CD8-positive, alpha-beta memory T cell (primary cell): ENCODE measurements around the gene LGI2. TPM values are rescaled to one million over a fixed set of nuclear protein-coding genes. Genes with fewer than 3 reads are reported as not detected.

Source experiments
- CTCF ChIA-PET: fragments of 350-600 bp; sonication (Branson Sonifier 250); formaldehyde crosslinking; loops from one replicate; lab custom pipeline; 2021; ENCODE audit warnings: antibody characterized with exemption; lab: Charles Lee
- POLR2A ChIA-PET: fragments of 350-600 bp; sonication (Branson Sonifier 250); formaldehyde crosslinking; loops from one replicate; lab custom pipeline; 2021; ENCODE audit warnings: antibody characterized with exemption; lab: Charles Lee
- DNase-seq, 5 donors: peaks; one replicate each; pipeline versions ENCODE4 v3.0.0 to v3.0.0-alpha.2; 2020 to 2022; ENCODE audit warnings: mixed read lengths in 1 of 5
- H3K27ac ChIP-seq: one replicate; pipeline ENCODE4 v1.7.0; 2013; ENCODE audit warnings: low read depth, mild to moderate bottlenecking, low read length, moderate library complexity
- H3K27me3 ChIP-seq: 2 replicates; pipeline ENCODE4 v1.7.0; 2013; ENCODE audit warnings: low read length, mild to moderate bottlenecking; ENCODE audit not compliant: insufficient read depth, poor library complexity, severe bottlenecking
- H3K36me3 ChIP-seq: 2 replicates; pipeline ENCODE4 v1.7.0; 2013; ENCODE audit warnings: mild to moderate bottlenecking, low read length, moderate library complexity; ENCODE audit not compliant: insufficient read depth
- H3K4me1 ChIP-seq: 2 replicates; pipeline ENCODE4 v1.7.0; 2013; ENCODE audit warnings: mild to moderate bottlenecking, low read length, moderate library complexity; ENCODE audit not compliant: insufficient read depth
- H3K4me3 ChIP-seq: 2 replicates; pipeline ENCODE4 v1.7.0; 2013; ENCODE audit warnings: mild to moderate bottlenecking, low read length
- H3K9me3 ChIP-seq: 2 replicates; pipeline ENCODE4 v1.7.0; 2013; ENCODE audit warnings: mild to moderate bottlenecking, low read length
- H3K27ac Mint-ChIP-seq, 8 donors: one replicate each; pipeline ENCODE4 v1.8.0; 2020 to 2021; ENCODE audit warnings: mixed read lengths in 8 of 8, mild to moderate bottlenecking in 6 of 8, inconsistent platforms in 3 of 8, moderate library complexity in 3 of 8
- H3K27me3 Mint-ChIP-seq, 2 donors: one replicate each; pipeline ENCODE4 v1.8.0; 2020 to 2021; ENCODE audit warnings: mixed read lengths in 2 of 2, mild to moderate bottlenecking in 1 of 2, moderate library complexity in 1 of 2
- H3K36me3 Mint-ChIP-seq, 3 donors: one replicate each; pipeline ENCODE4 v1.8.0; 2020 to 2021; ENCODE audit warnings: mixed read lengths in 3 of 3, inconsistent platforms in 1 of 3, mild to moderate bottlenecking in 1 of 3
- H3K4me1 Mint-ChIP-seq, 3 donors: one replicate each; pipeline ENCODE4 v1.8.0; 2020 to 2021; ENCODE audit warnings: mixed read lengths in 3 of 3, inconsistent platforms in 1 of 3, mild to moderate bottlenecking in 1 of 3
- H3K4me3 Mint-ChIP-seq, 7 donors: one replicate each; pipeline ENCODE4 v1.8.0; 2020 to 2021; ENCODE audit warnings: mixed read lengths in 7 of 7, mild to moderate bottlenecking in 6 of 7, moderate library complexity in 4 of 7, inconsistent platforms in 2 of 7
- H3K9me3 Mint-ChIP-seq, 5 donors: one replicate each; pipeline ENCODE4 v1.8.0; 2020 to 2022; ENCODE audit warnings: mixed read lengths in 5 of 5, mild to moderate bottlenecking in 3 of 5, moderate library complexity in 2 of 5, inconsistent platforms in 1 of 5
- polyA plus RNA-seq: library from polyadenylated mRNA; unstranded; fragments of 300-500 nt; fragmentation: Illumina TruSeq; gene quantifications from one replicate; pipeline ENCODE4 v1.2.3, GENCODE V29; 2021
- total RNA-seq, 2 experiments: library from RNA; stranded (reverse); gene quantifications; one replicate each; pipeline ENCODE4 v1.2.3, GENCODE V29; 2021

The LGI2 gene
- total and polyA plus RNA-seq, 3 experiments from 2014 or later: not detected

- Mint-ChIP-seq H3K36me3 (no peaks in the 10 kb centered on the region), H3K9me3 (peaks cover 0 to 7% (median 0%) of the 10 kb centered on the region in 5 donors), H3K27ac (no peak overlapping the region), H3K27me3 (peaks cover 27 to 50% of the 10 kb centered on the region in 2 donors), H3K4me3 (no peak overlapping the region), H3K4me1 (peaks cover 4 to 6% (median 5%) of the 10 kb centered on the region in 3 donors)
- peaks cover 9% of the 10 kb centered on the region for H3K27me3 ChIP-seq
- H3K36me3 ChIP-seq: no peaks in the 10 kb centered on the region
- ChIA-PET POLR2A (no interaction called here), CTCF (no interaction called here)
- no peak overlapping the region for H3K27ac ChIP-seq
- H3K4me1 ChIP-seq: no peaks in the 10 kb centered on the region
- H3K4me3 ChIP-seq: no peak overlapping the region
- H3K9me3 ChIP-seq: no peaks in the 10 kb centered on the region
- DNase-seq: no peak
These were observed 2.8 kb upstream of the LGI2 start for GRCh38 chr4:25033526-25033925.

- no peak for DNase-seq
- Mint-ChIP-seq H3K27me3 (peaks cover 31 to 63% of the 10 kb centered on the region in 2 donors), H3K9me3 (peaks cover 0 to 7% (median 0%) of the 10 kb centered on the region in 5 donors), H3K4me1 (peaks cover 4 to 6% (median 5%) of the 10 kb centered on the region in 3 donors), H3K36me3 (no peaks in the 10 kb centered on the region), H3K4me3 (no peak overlapping the region), H3K27ac (no peak overlapping the region)
- POLR2A ChIA-PET: no interaction called here
- H3K27me3 ChIP-seq: peaks cover 9% of the 10 kb centered on the region
- H3K27ac ChIP-seq: no peak overlapping the region
- no peaks in the 10 kb centered on the region for H3K36me3 ChIP-seq
- CTCF ChIA-PET: interaction anchor here (1.2 kb wide), 1 partner anchor 13 kb away, joined by 3 read pairs; no protein-coding TSS in a partner anchor
- H3K4me3 ChIP-seq: no peak overlapping the region
- no peaks in the 10 kb centered on the region for H3K9me3 ChIP-seq
- H3K4me1 ChIP-seq: no peaks in the 10 kb centered on the region
These were observed 1.4 kb upstream of the LGI2 start for GRCh38 chr4:25032126-25032525.

DNA sequence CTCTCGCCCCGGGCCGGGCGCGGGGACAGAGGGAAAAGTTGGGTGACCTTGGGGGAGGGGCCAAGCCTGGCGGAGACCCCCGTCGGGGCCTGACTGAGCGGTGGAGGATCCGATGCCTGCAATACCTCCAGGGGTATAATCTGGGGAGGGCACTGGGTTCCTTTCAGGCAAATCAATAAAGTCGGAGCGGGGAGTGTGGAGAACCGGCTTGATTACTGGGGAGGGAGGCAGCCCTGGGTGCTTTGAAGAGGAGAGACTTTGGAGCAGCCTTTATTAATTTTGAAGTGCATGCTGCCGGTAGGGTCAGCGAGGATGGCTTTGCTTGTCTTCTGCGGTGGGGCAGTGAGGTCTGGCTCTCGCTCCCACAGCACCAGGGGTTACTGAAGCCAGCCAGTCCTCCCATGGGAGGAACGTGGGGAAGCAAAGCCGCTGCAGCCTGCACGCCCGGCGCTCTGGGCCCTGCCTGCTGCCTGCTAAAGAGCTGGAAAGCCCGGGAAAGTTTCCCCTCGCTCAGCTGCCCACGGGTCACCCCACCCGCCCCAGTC lies 403 bp upstream of the LGI2 start:
- H3K9me3 ChIP-seq: no peaks in the 10 kb centered on the region
- POLR2A ChIA-PET: no interaction called here
- peaks cover 0 to 7% (median 0%) of the 10 kb centered on the region in 5 donors for H3K9me3 Mint-ChIP-seq
- H3K27me3 ChIP-seq: peaks cover 9% of the 10 kb centered on the region
- peaks cover 34 to 73% of the 10 kb centered on the region in 2 donors for H3K27me3 Mint-ChIP-seq
- CTCF ChIA-PET: interaction anchor here (1.2 kb wide), 1 partner anchor 12 kb away, joined by 3 read pairs; no protein-coding TSS in a partner anchor
- no peaks in the 10 kb centered on the region for H3K36me3 Mint-ChIP-seq
- H3K27ac Mint-ChIP-seq: no peak overlapping the region
- no peaks in the 10 kb centered on the region for H3K36me3 ChIP-seq
- no peaks in the 10 kb centered on the region for H3K4me1 ChIP-seq
- H3K4me3 Mint-ChIP-seq: peak overlapping the region in 4 of 7 donors; percentile 15 to 56 (median 31)
- no peak overlapping the region for H3K4me3 ChIP-seq
- DNase-seq: no peak
- H3K27ac ChIP-seq: no peak overlapping the region
- H3K4me1 Mint-ChIP-seq: peaks cover 4 to 6% (median 5%) of the 10 kb centered on the region in 3 donors

DNA sequence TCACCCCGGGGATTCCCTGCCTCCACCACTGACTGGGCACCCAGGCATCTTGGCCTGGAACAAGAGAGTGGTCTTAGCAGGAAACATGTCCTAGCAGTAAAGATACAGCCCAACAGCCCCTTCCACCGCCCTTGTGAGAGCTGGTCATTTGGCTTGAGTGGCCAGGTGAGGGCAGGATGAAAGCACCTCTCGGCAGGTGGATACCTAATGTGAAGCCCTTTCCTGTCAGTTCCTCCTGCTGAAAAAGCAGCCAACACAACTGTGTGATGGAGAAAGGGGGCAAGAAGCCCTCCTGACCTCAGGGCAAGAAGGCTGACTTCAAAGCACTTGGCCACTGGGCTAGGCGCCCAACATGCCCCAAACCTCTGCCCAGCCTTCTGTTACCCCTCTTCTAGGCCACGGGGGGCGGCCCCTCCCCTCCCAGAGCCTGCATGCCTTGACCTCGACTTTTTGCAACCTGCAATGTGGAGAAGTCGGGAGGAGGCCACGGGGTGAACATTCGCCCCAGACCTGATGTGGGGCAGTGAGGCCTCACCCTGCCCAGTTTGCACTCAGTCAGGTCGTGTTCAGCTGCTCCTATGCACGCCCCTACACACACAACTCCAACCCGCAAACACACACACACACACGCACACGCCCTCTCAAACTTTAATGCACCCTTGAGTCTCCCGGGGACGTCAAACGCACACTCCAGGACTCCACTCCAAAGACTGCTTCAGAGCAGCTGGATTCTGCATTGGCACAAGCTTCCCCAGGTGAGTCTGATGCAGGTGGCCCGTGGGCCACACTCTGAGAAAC lies 1.1 kb downstream of the LGI2 start:
- no peak for DNase-seq
- POLR2A ChIA-PET: no interaction called here
- H3K9me3 Mint-ChIP-seq: peaks cover 0 to 3% (median 0%) of the 10 kb centered on the region in 5 donors
- peaks cover 4 to 6% (median 5%) of the 10 kb centered on the region in 3 donors for H3K4me1 Mint-ChIP-seq
- H3K4me3 Mint-ChIP-seq: peak overlapping the region in 5 of 7 donors; percentile 21 to 74 (median 32)
- H3K9me3 ChIP-seq: no peaks in the 10 kb centered on the region
- H3K4me3 ChIP-seq: no peak overlapping the region
- CTCF ChIA-PET: no interaction called here
- no peak overlapping the region for H3K27ac ChIP-seq
- no peaks in the 10 kb centered on the region for H3K4me1 ChIP-seq
- H3K36me3 ChIP-seq: no peaks in the 10 kb centered on the region
- peak overlapping the region in 1 of 8 donors; percentile 20 for H3K27ac Mint-ChIP-seq
- no peaks in the 10 kb centered on the region for H3K36me3 Mint-ChIP-seq
- H3K27me3 Mint-ChIP-seq: peaks cover 34 to 77% of the 10 kb centered on the region in 2 donors
- peaks cover 13% of the 10 kb centered on the region for H3K27me3 ChIP-seq

- Histone ChIP-seq H3K27me3 (peaks cover 13% of the 10 kb centered on the region), H3K4me1 (no peaks in the 10 kb centered on the region), H3K36me3 (no peaks in the 10 kb centered on the region), H3K27ac (no peak overlapping the region), H3K4me3 (no peak overlapping the region), H3K9me3 (no peaks in the 10 kb centered on the region)
- Mint-ChIP-seq H3K27ac (no peak overlapping the region), H3K4me1 (peaks cover 4 to 6% (median 5%) of the 10 kb centered on the region in 3 donors), H3K9me3 (peaks cover 0 to 2% (median 0%) of the 10 kb centered on the region in 5 donors), H3K27me3 (peaks cover 34 to 76% of the 10 kb centered on the region in 2 donors), H3K36me3 (no peaks in the 10 kb centered on the region), H3K4me3 (peak overlapping the region in 1 of 7 donors; percentile 10)
- DNase-seq: no peak
- CTCF ChIA-PET: no interaction called here
- POLR2A ChIA-PET: no interaction called here
These were observed 1.9 kb downstream of the LGI2 start for GRCh38 chr4:25028851-25029250.

DNA sequence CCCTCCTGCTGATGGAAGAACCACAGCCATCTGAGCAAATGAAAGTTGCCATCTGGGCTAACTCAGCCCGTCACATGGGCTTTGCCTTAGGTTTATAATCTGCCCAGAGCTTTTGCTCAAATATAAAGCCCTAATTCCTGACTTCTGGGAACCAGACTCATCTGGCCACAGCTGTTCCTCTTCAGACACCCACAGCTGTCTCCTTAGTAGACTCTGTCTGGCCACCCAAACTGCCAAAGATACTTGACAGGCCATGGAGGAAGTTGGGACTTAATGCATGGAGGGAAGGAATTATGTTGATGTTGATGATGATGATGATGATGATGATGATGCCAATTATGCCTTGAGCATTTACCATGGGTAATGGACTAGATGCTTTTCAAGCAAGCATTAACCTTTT lies 8.0 kb downstream of the LGI2 start:
- no peaks in the 10 kb centered on the region for H3K9me3 ChIP-seq
- no peaks in the 10 kb centered on the region for H3K4me1 Mint-ChIP-seq
- H3K27ac ChIP-seq: no peak overlapping the region
- no peak for DNase-seq
- no peaks in the 10 kb centered on the region for H3K4me1 ChIP-seq
- no peak overlapping the region for H3K4me3 Mint-ChIP-seq
- CTCF ChIA-PET: no interaction called here
- H3K36me3 ChIP-seq: no peaks in the 10 kb centered on the region
- H3K4me3 ChIP-seq: no peak overlapping the region
- POLR2A ChIA-PET: no interaction called here
- H3K36me3 Mint-ChIP-seq: no peaks in the 10 kb centered on the region
- peaks cover 4% of the 10 kb centered on the region for H3K27me3 ChIP-seq
- H3K27me3 Mint-ChIP-seq: peaks cover 14 to 45% of the 10 kb centered on the region in 2 donors
- H3K27ac Mint-ChIP-seq: no peak overlapping the region
- H3K9me3 Mint-ChIP-seq: no peaks in the 10 kb centered on the region

- CTCF ChIA-PET: interaction anchor here (0.7 kb wide), 1 partner anchor 967 kb away, joined by 4 read pairs; no protein-coding TSS in a partner anchor
- Mint-ChIP-seq H3K9me3 (no peaks in the 10 kb centered on the region), H3K27ac (no peak overlapping the region), H3K4me3 (no peak overlapping the region), H3K4me1 (no peaks in the 10 kb centered on the region), H3K27me3 (peaks cover 12 to 31% of the 10 kb centered on the region in 2 donors), H3K36me3 (no peaks in the 10 kb centered on the region)
- Histone ChIP-seq H3K4me1 (no peaks in the 10 kb centered on the region), H3K27ac (no peak overlapping the region), H3K4me3 (no peak overlapping the region), H3K9me3 (no peaks in the 10 kb centered on the region), H3K36me3 (no peaks in the 10 kb centered on the region), H3K27me3 (peaks cover 7% of the 10 kb centered on the region)
- no peak for DNase-seq
- POLR2A ChIA-PET: no interaction called here
These were observed 9.5 kb downstream of the LGI2 start for GRCh38 chr4:25021216-25021615.

GRCh38 chr4:25020236-25020635 lies 10.5 kb downstream of the LGI2 start:
- no peaks in the 10 kb centered on the region for H3K36me3 Mint-ChIP-seq
- no peaks in the 10 kb centered on the region for H3K4me1 Mint-ChIP-seq
- no peaks in the 10 kb centered on the region for H3K4me1 ChIP-seq
- ChIA-PET CTCF (interaction anchor here (1.4 kb wide), 1 partner anchor 12 kb away, joined by 3 read pairs; no protein-coding TSS in a partner anchor), POLR2A (no interaction called here)
- H3K4me3 ChIP-seq: no peak overlapping the region
- H3K27ac Mint-ChIP-seq: no peak overlapping the region
- no peak for DNase-seq
- no peak overlapping the region for H3K27ac ChIP-seq
- H3K9me3 Mint-ChIP-seq: no peaks in the 10 kb centered on the region
- H3K27me3 Mint-ChIP-seq: peaks cover 9 to 21% of the 10 kb centered on the region in 2 donors
- no peaks in the 10 kb centered on the region for H3K9me3 ChIP-seq
- peaks cover 3% of the 10 kb centered on the region for H3K27me3 ChIP-seq
- no peaks in the 10 kb centered on the region for H3K36me3 ChIP-seq
- H3K4me3 Mint-ChIP-seq: no peak overlapping the region
